IMR-90 (cell line): ENCODE measurements around the gene RASSF8. TPM values are rescaled to one million over a fixed set of nuclear protein-coding genes. Genes with fewer than 3 reads are reported as not detected.

ENCODE experiments used
- ATAC-seq: fragments of 200-7000 bp; cut with Tn5 transposase; 2 replicates; pipeline ENCODE4 v1.9.1; 2020; ENCODE audit warnings: low read depth, mild to moderate bottlenecking, moderate library complexity
- BruUV-seq: library from RNA; stranded (reverse); fragments of 400-500 nt; replicated peaks from 2 replicates; lab custom pipeline; 2021; lab: Mats Ljungman, UMichigan
- CTCF ChIA-PET: fragments of 300-600 bp; formaldehyde crosslinking; extraction: SDS; loops from one replicate; lab custom pipeline; 2021; ENCODE audit warnings: antibody characterized with exemption; lab: Yijun Ruan, JAX
- POLR2A ChIA-PET: fragments of 300-600 bp; sonication (Branson Sonifier 250); formaldehyde crosslinking; loops from one replicate; lab custom pipeline; 2022; ENCODE audit warnings: antibody characterized with exemption; ENCODE audit not compliant: unreplicated experiment; lab: Charles Lee
- DNase-seq: peaks from one replicate; pipeline ENCODE4 v3.0.0; 2013
- H2AFZ ChIP-seq: replicated peaks from 2 replicates; pipeline ENCODE3; 2013; ENCODE audit warnings: low read length, mild to moderate bottlenecking; ENCODE audit not compliant: poor library complexity
- H2AK5ac ChIP-seq: 2 replicates; pipeline ENCODE4 v1.6.1; 2013; ENCODE audit warnings: low read depth, low read length, inconsistent platforms
- H2AK9ac ChIP-seq: replicated peaks from 2 replicates; pipeline ENCODE3; 2013; ENCODE audit warnings: mild to moderate bottlenecking, low read depth, low read length, moderate library complexity; ENCODE audit not compliant: poor library complexity
- H2BK120ac ChIP-seq: 2 replicates; pipeline ENCODE4 v1.6.1; 2013; ENCODE audit warnings: low read depth, low read length, inconsistent platforms
- H2BK15ac ChIP-seq: 3 replicates; pipeline ENCODE4 v1.6.1; 2013; ENCODE audit warnings: low read depth, low read length, inconsistent platforms
- H2BK20ac ChIP-seq: 2 replicates; pipeline ENCODE4 v1.6.1; 2013; ENCODE audit warnings: low read depth, mild to moderate bottlenecking, inconsistent platforms, low read length, moderate library complexity
- H2BK5ac ChIP-seq: 2 replicates; pipeline ENCODE4 v1.6.1; 2013; ENCODE audit warnings: mild to moderate bottlenecking, low read depth, low read length, inconsistent platforms; ENCODE audit not compliant: poor library complexity, severe bottlenecking
- H3K14ac ChIP-seq: replicated peaks from 2 replicates; pipeline ENCODE4 v1.6.1; 2013; ENCODE audit warnings: low read depth, low read length, inconsistent platforms
- H3K18ac ChIP-seq: 2 replicates; pipeline ENCODE4 v1.6.1; 2013; ENCODE audit warnings: low read depth, low read length, control low read depth
- H3K23ac ChIP-seq: 2 replicates; pipeline ENCODE4 v1.6.1; 2013; ENCODE audit warnings: low read depth, low read length, inconsistent platforms
- H3K27ac ChIP-seq: 2 replicates; pipeline ENCODE4 v1.5.1; 2013; ENCODE audit warnings: mild to moderate bottlenecking, control low read depth, low read length; ENCODE audit not compliant: insufficient read depth
- H3K27me3 ChIP-seq: 2 replicates; pipeline ENCODE4 v1.6.1; 2013; ENCODE audit warnings: low read length; ENCODE audit not compliant: control insufficient read depth, insufficient read depth
- H3K36me3 ChIP-seq: 2 replicates; pipeline ENCODE4 v1.6.1; 2013; ENCODE audit warnings: low read length, mixed read lengths; ENCODE audit not compliant: control insufficient read depth, insufficient read depth
- H3K4ac ChIP-seq: 2 replicates; pipeline ENCODE4 v1.6.1; 2013; ENCODE audit warnings: low read depth, low read length, inconsistent platforms
- H3K4me1 ChIP-seq: 2 replicates; pipeline ENCODE4 v1.6.1; 2013; ENCODE audit warnings: low read length, mixed read lengths; ENCODE audit not compliant: control insufficient read depth, insufficient read depth
- H3K4me2 ChIP-seq: 2 replicates; pipeline ENCODE4 v1.6.1; 2013; ENCODE audit warnings: low read depth, mild to moderate bottlenecking, control low read depth, low read length, moderate library complexity
- H3K4me3 ChIP-seq: 2 replicates; pipeline ENCODE4 v1.5.1; 2013; ENCODE audit warnings: low read depth, mild to moderate bottlenecking, control low read depth, low read length, moderate library complexity; ENCODE audit not compliant: insufficient read depth
- H3K56ac ChIP-seq: 2 replicates; pipeline ENCODE4 v1.6.1; 2013; ENCODE audit warnings: low read length, inconsistent platforms; ENCODE audit not compliant: insufficient read depth; ENCODE audit errors: extremely low read depth
- H3K79me1 ChIP-seq, 2 experiments: 2 replicates each; pipeline ENCODE4 v1.6.1; 2013; ENCODE audit warnings: low read length in 2 of 2, inconsistent platforms in 1 of 2, low read depth in 1 of 2
- H3K9ac ChIP-seq: 2 replicates; pipeline ENCODE4 v1.6.1; 2013; ENCODE audit warnings: low read depth, low read length, control low read depth
- H3K9me1 ChIP-seq: 2 replicates; pipeline ENCODE4 v1.6.1; 2013; ENCODE audit warnings: low read length, inconsistent platforms; ENCODE audit not compliant: insufficient read depth
- H3K9me3 ChIP-seq: 2 replicates; pipeline ENCODE4 v1.6.1; 2013; ENCODE audit warnings: low read length; ENCODE audit not compliant: control insufficient read depth, insufficient read depth
- H4K20me1 ChIP-seq: 2 replicates; pipeline ENCODE4 v1.6.1; 2013; ENCODE audit warnings: low read length, inconsistent platforms; ENCODE audit not compliant: insufficient read depth
- H4K5ac ChIP-seq: 2 replicates; pipeline ENCODE4 v1.6.1; 2013; ENCODE audit warnings: mild to moderate bottlenecking, low read depth, low read length, control low read depth
- H4K8ac ChIP-seq, 2 experiments: 2 replicates each; pipeline ENCODE4 v1.6.1; 2013; ENCODE audit warnings: low read depth in 2 of 2, low read length in 2 of 2, control low read depth in 1 of 2, inconsistent platforms in 1 of 2
- H4K91ac ChIP-seq: 2 replicates; pipeline ENCODE4 v1.6.1; 2013; ENCODE audit warnings: low read depth, low read length, inconsistent platforms; ENCODE audit not compliant: insufficient read depth
- BHLHE40 ChIP-seq: fragments of 150-350 bp; IDR thresholded peaks from 2 replicates; pipeline ENCODE4 v1.6.1; 2016; ENCODE audit warnings: mild to moderate bottlenecking, low read depth, low read length
- CHD1 ChIP-seq: IDR thresholded peaks from 2 replicates; pipeline ENCODE4 v1.6.1; 2012; ENCODE audit warnings: low read depth, low read length, improper control_type of control experiment
- MAFK ChIP-seq: IDR thresholded peaks from 2 replicates; pipeline ENCODE4 v1.6.1; 2012; ENCODE audit warnings: low read depth, low read length, improper control_type of control experiment
- MAZ ChIP-seq: IDR thresholded peaks from 2 replicates; pipeline ENCODE4 v1.6.1; 2012; ENCODE audit warnings: low read depth, mild to moderate bottlenecking, low read length, improper control_type of control experiment, moderate library complexity, borderline replicate concordance
- NFE2L2 ChIP-seq: fragments of 150-350 bp; IDR thresholded peaks from 2 replicates; pipeline ENCODE4 v1.6.1; 2016; ENCODE audit warnings: low read depth, mild to moderate bottlenecking, low read length
- RFX5 ChIP-seq: IDR thresholded peaks from 2 replicates; pipeline ENCODE4 v1.8.0; 2012; ENCODE audit warnings: low read depth, mild to moderate bottlenecking, low read length, moderate library complexity
- SMC3 ChIP-seq: fragments of 150-350 bp; IDR thresholded peaks from 2 replicates; pipeline ENCODE4 v1.6.1; 2016; ENCODE audit warnings: low read depth, mild to moderate bottlenecking, antibody characterized with exemption, low read length, moderate library complexity
- WGBS, 2 experiments: methylation state at CpG; one replicate each; pipeline versions ENCODE4 v1.1.5 to v1.1.7; 2013; ENCODE audit warnings: missing lambda C conversion rate in 2 of 2; ENCODE audit not compliant: insufficient read length in 1 of 2; ENCODE audit errors: extremely low coverage in 2 of 2; 5-methylcytosine and 5-hydroxymethylcytosine counted together
- dilution Hi-C: fragments of 300-500 bp; cut with HindIII; formaldehyde crosslinking; loops from one replicate; pipeline ENCODE4 v1.14.3; 2018; ENCODE audit warnings: low sequenced_read_pairs; ENCODE audit not compliant: unreplicated experiment
- in situ Hi-C: fragments of 300-500 bp; cut with MboI; formaldehyde crosslinking; loops from 3 replicates; pipeline ENCODE4 v1.14.3; 2019; ENCODE audit warnings: low sequenced_read_pairs, inconsistent platforms, mixed read lengths
- intact Hi-C: fragments of 100-400 bp; cut with micrococcal nuclease; formaldehyde crosslinking; loops from 2 replicates; pipeline ENCODE4 v1.10.0; 2022
- polyA plus RNA-seq, 3 experiments: library from polyadenylated mRNA; depleted of rRNA; stranded (reverse); fragments of >200 nt; gene quantifications; 2 replicates each; pipeline ENCODE4 v1.2.3, GENCODE V29; 2012; ENCODE audit warnings: low replicate concordance in 1 of 3
- total RNA-seq: library from RNA; depleted of rRNA; stranded (reverse); fragments of >200 nt; gene quantifications from 2 replicates; pipeline ENCODE4 v1.2.3, GENCODE V29; 2012

Gene RASSF8
- total and polyA plus RNA-seq, 2 of the 4 experiments (the other 2 are of a cell fraction): 10.8 to 50.5 TPM

DNA sequence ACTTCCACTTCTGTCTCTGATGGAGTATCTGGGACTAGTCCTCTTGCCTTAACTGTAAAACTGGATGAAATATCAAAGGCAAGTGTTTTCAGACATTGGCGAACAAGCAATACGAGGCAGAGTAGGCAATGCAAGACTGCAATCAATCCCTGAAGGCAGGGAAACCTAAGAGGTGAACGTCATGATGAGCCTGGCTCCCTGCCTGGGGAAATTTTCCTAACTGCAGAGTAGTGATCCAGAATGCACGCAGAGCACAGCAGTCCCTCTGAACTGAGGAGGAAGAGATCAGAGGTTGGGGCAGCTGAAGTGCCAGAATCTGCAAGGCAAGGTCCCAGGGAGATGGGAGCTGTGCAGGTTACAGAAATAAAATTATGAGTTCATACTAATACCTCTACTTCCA is 147.9 kb downstream of the RASSF8 start:
- H3K14ac ChIP-seq: no peak overlapping the region
- no peak overlapping the region for H3K18ac ChIP-seq
- H3K23ac ChIP-seq: no peak overlapping the region
- dilution Hi-C loops (no loop called here), in situ Hi-C loops (no loop called here), intact Hi-C loops (no loop called here)
- H4K8ac ChIP-seq: no peak overlapping the region
- DNase-seq: no peak
- peaks cover 4% of the 10 kb centered on the region; the same call in 1 of the 2 replicates for H3K4me1 ChIP-seq
- H3K9ac ChIP-seq: no peak overlapping the region
- H2BK120ac ChIP-seq: no peak overlapping the region
- no peak overlapping the region for H2BK5ac ChIP-seq
- no peaks in the 10 kb centered on the region for H3K79me1 ChIP-seq
- no peaks in the 10 kb centered on the region for H3K9me1 ChIP-seq
- no peak overlapping the region for H3K4me2 ChIP-seq
- no peak overlapping the region for H3K4ac ChIP-seq
- POLR2A ChIA-PET: no interaction called here
- H4K91ac ChIP-seq: no peak overlapping the region
- H4K20me1 ChIP-seq: no peaks in the 10 kb centered on the region
- H2AK9ac ChIP-seq: no peak overlapping the region
- no peak overlapping the region for H2AFZ ChIP-seq
- no peak for ATAC-seq
- H3K56ac ChIP-seq: no peak overlapping the region
- H2AK5ac ChIP-seq: no peak overlapping the region
- H3K27me3 ChIP-seq: no peaks in the 10 kb centered on the region
- 50% methylated on average over 2 of the region's 4 CpGs; no CpG with 5 or more reads in 1 of the 2 experiments for WGBS, 2 experiments
- H3K4me3 ChIP-seq: no peak overlapping the region
- TF ChIP-seq MAZ: no peak
- no peak for TF ChIP-seq RFX5
- no peak for TF ChIP-seq BHLHE40
- no peak for TF ChIP-seq SMC3
- TF ChIP-seq NFE2L2: no peak
- TF ChIP-seq MAFK: no peak
- TF ChIP-seq CHD1: no peak
- no peaks in the 10 kb centered on the region for H3K9me3 ChIP-seq
- CTCF ChIA-PET: no interaction called here
- no TSS peak for BruUV-seq
- H3K36me3 ChIP-seq: no peaks in the 10 kb centered on the region; the same call in 1 of the 2 replicates
- no peak overlapping the region for H2BK15ac ChIP-seq
- H4K5ac ChIP-seq: no peak overlapping the region
- H3K27ac ChIP-seq: no peak overlapping the region
- no peak overlapping the region for H2BK20ac ChIP-seq
